ENCODE data around the gene RGS2. TPM values are rescaled to one million over a fixed set of nuclear protein-coding genes. Genes with fewer than 3 reads are reported as not detected.

The RGS2 gene
- polyA plus RNA-seq, 1 experiment = 11.5 TPM

GRCh38 chr1:192811594-192812239 lies 2.9 kb downstream of the RGS2 start:
- Histone ChIP-seq H3K36me3 (ENCODE audit: control insufficient read depth, insufficient read depth, low read length) (0 out of 2 replicates have a peak, but pooled peaks cover 3% of the 10 kb centered on the region), H3K27me3 (ENCODE audit: control insufficient read depth, insufficient read depth, low read length) (no peaks in the 10 kb centered on the region), H3K4me3 (ENCODE audit: low read depth, low read length) (no peak overlapping the region)
- DNase-seq (ENCODE audit: low read depth) = no peak
- CTCF ChIA-PET = interaction anchor here (1.3 kb wide), 1 partner anchor 8 kb away, joined by 3 read pairs; no protein-coding TSS in a partner anchor
- POLR2A ChIA-PET = no interaction called here
- no peak for TF ChIP-seq CTCF (IDR thresholded peaks at IDR 0.05; ENCODE audit: insufficient read depth, low read depth, low read length)

GRCh38 chr1:192812420-192813209 lies 3.8 kb downstream of the RGS2 start:
- ChIA-PET POLR2A (no interaction called here), CTCF (interaction anchor here (1.3 to 1.6 kb wide), 2 partner anchors 7 to 201 kb away, joined by 3 read pairs; no protein-coding TSS in a partner anchor)
- Histone ChIP-seq H3K36me3 (ENCODE audit: control insufficient read depth, insufficient read depth, low read length) (0 out of 2 replicates have a peak, but pooled peaks cover 3% of the 10 kb centered on the region), H3K27me3 (ENCODE audit: control insufficient read depth, insufficient read depth, low read length) (no peaks in the 10 kb centered on the region), H3K4me3 (ENCODE audit: low read depth, low read length) (no peak overlapping the region)
- TF ChIP-seq CTCF (IDR thresholded peaks at IDR 0.05; ENCODE audit: insufficient read depth, low read depth, low read length) = no peak
- no peak for DNase-seq (ENCODE audit: low read depth)

GRCh38 chr1:192814805-192815204 lies 6.0 kb downstream of the RGS2 start:
- TF ChIP-seq CTCF (IDR thresholded peaks at IDR 0.05; ENCODE audit: insufficient read depth, low read depth, low read length) = no peak
- ChIA-PET POLR2A (no interaction called here), CTCF (no interaction called here)
- no peaks in the 10 kb centered on the region for H3K27me3 ChIP-seq (ENCODE audit: control insufficient read depth, insufficient read depth, low read length)
- no peak overlapping the region for H3K4me3 ChIP-seq (ENCODE audit: low read depth, low read length)
- 0 out of 2 replicates have a peak, but pooled peaks cover 3% of the 10 kb centered on the region for H3K36me3 ChIP-seq (ENCODE audit: control insufficient read depth, insufficient read depth, low read length)
- no peak for DNase-seq (ENCODE audit: low read depth)

- Histone ChIP-seq H3K27me3 (ENCODE audit: control insufficient read depth, insufficient read depth, low read length) (no peaks in the 10 kb centered on the region), H3K4me3 (ENCODE audit: low read depth, low read length) (no peak overlapping the region), H3K36me3 (ENCODE audit: control insufficient read depth, insufficient read depth, low read length) (no peaks in the 10 kb centered on the region)
- POLR2A ChIA-PET = no interaction called here
- no peak for TF ChIP-seq CTCF (IDR thresholded peaks at IDR 0.05; ENCODE audit: insufficient read depth, low read depth, low read length)
- CTCF ChIA-PET = no interaction called here
- DNase-seq (ENCODE audit: low read depth) = no peak
Observed at GRCh38 chr1:192817246-192817645, 8.4 kb downstream of the RGS2 start.

GRCh38 chr1:192821296-192821695 lies 12.5 kb downstream of the RGS2 start:
- DNase-seq (ENCODE audit: low read depth) = no peak
- TF ChIP-seq CTCF (IDR thresholded peaks at IDR 0.05; ENCODE audit: insufficient read depth, low read depth, low read length) = no peak
- ChIA-PET CTCF (no interaction called here), POLR2A (no interaction called here)
- no peaks in the 10 kb centered on the region for H3K27me3 ChIP-seq (ENCODE audit: control insufficient read depth, insufficient read depth, low read length)
- H3K4me3 ChIP-seq (ENCODE audit: low read depth, low read length) = no peak overlapping the region
- H3K36me3 ChIP-seq (ENCODE audit: control insufficient read depth, insufficient read depth, low read length) = no peaks in the 10 kb centered on the region

Data from BJ (cell line).